GM23338 (cell line): ENCODE measurements around the gene NRL.

Experiments used
- EZH2 ChIP-seq: fragments of 200-600 bp; sonication (generic); IDR thresholded peaks from one replicate; pipeline ENCODE4 v1.8.0; 2017; ENCODE audit warnings: antibody characterized with exemption, mild to moderate bottlenecking, low read depth; ENCODE audit not compliant: unreplicated experiment
- POLR2AphosphoS5 ChIP-seq: IDR thresholded peaks from 2 replicates; pipeline ENCODE4 v1.6.1; 2016; ENCODE audit warnings: antibody characterized with exemption, low read depth
- TF ChIP-seq, protein P1 (sequence below), 2 experiments: fragments of 200-600 bp in 1 of 2; sonication (generic) in 1 of 2; conservative IDR thresholded peaks; 2 replicates each; pipeline versions ENCODE4 v1.5.1 to v1.6.1; 2016 to 2017; ENCODE audit warnings: antibody characterized with exemption in 2 of 2, low read depth in 2 of 2, mild to moderate bottlenecking in 2 of 2, moderate library complexity in 1 of 2

DNA sequence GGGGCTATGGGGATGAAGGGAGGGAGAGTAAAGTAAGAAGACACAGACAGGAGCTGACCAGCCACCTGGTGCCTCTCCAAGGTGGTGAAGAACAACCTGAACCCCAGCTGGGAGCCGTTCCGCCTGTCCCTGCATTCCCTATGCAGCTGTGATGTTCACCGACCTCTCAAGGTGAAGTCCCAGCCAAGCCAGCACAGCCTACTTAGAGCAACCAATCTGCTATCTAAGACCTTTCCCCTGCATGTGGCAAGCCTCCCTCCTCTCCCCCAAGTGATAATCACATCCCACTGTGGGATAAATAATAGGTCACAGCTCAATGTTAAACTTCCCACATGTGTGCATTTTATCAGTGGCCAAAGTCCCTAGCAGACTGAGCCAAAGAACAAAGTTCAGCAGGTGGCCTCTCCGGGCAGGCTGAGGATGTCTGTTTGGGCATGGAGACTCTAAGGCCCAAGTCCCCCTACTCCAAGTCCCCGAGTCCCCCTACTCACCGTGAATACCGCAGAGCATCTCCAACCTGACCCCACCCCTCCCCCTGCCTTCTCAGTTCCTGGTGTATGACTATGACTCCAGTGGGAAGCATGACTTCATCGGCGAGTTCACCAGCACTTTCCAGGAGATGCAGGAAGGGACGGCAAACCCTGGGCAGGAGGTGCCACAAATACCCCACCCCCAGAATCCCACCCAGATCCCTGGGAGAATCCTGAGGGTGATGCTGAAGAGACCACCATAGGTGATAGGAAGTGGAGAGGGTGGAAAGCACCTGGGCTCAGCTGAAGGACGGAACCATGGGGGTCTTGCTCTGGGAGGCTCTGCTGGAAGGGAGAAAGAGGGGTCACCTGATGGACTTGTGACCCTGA lies 39.9 kb downstream of the NRL start:
- TF ChIP-seq POLR2AphosphoS5 (no peak), EZH2 (no peak)
- TF ChIP-seq, protein P1, sequence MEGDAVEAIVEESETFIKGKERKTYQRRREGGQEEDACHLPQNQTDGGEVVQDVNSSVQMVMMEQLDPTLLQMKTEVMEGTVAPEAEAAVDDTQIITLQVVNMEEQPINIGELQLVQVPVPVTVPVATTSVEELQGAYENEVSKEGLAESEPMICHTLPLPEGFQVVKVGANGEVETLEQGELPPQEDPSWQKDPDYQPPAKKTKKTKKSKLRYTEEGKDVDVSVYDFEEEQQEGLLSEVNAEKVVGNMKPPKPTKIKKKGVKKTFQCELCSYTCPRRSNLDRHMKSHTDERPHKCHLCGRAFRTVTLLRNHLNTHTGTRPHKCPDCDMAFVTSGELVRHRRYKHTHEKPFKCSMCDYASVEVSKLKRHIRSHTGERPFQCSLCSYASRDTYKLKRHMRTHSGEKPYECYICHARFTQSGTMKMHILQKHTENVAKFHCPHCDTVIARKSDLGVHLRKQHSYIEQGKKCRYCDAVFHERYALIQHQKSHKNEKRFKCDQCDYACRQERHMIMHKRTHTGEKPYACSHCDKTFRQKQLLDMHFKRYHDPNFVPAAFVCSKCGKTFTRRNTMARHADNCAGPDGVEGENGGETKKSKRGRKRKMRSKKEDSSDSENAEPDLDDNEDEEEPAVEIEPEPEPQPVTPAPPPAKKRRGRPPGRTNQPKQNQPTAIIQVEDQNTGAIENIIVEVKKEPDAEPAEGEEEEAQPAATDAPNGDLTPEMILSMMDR (conservative IDR thresholded peaks at IDR 0.05; ENCODE audit: low read depth in 2 of 2), result no peak
